HCT116 (cell line): ENCODE data around the gene DAO. TPM values are rescaled to one million over a fixed set of nuclear protein-coding genes. Genes with fewer than 3 reads are reported as not detected.

Source experiments
- ATAC-seq: fragments of 200-7000 bp; cut with Tn5 transposase; 2 replicates; pipeline ENCODE4 v1.9.1; 2020; ENCODE audit warnings: mild to moderate bottlenecking, moderate library complexity
- BruUV-seq: library from RNA; stranded (reverse); fragments of 400-500 nt; replicated peaks from 2 replicates; lab custom pipeline; 2021; lab: Mats Ljungman, UMichigan
- CTCF ChIA-PET: fragments of 300-600 bp; sonication (Branson Sonifier 250); formaldehyde crosslinking; loops from one replicate; lab custom pipeline; 2021; ENCODE audit warnings: antibody characterized with exemption; lab: Charles Lee
- POLR2A ChIA-PET: fragments of 300-600, 350-600 bp; sonication (Branson Sonifier 250); formaldehyde crosslinking; loops from one replicate; lab custom pipeline; 2021; ENCODE audit warnings: antibody characterized with exemption; lab: Charles Lee
- RAD21 ChIA-PET, 2 experiments: fragments of 300-600 bp; sonication (Branson Sonifier 250); formaldehyde crosslinking; loops; one replicate each; lab custom pipeline; 2023; ENCODE audit warnings: low total read pairs in 2 of 2; ENCODE audit not compliant: uncharacterized antibody in 2 of 2, unreplicated experiment in 2 of 2, low non-redundant PET in 1 of 2; lab: Charles Lee
- DNase-seq: peaks from one replicate; pipeline ENCODE4 v3.0.0-alpha.2; 2010; ENCODE audit warnings: low read depth, low spot score
- H2AFZ ChIP-seq: fragments of 200-600 bp; shearing (Covaris generic), sonication (generic); 2 replicates; pipeline ENCODE4 v1.6.1; 2017; ENCODE audit warnings: low read depth, mixed run types, mixed read lengths, antibody characterized with exemption, low read length; ENCODE audit not compliant: poor library complexity, severe bottlenecking
- H3K27ac ChIP-seq: 2 replicates; pipeline ENCODE4 v1.5.1; 2012; ENCODE audit warnings: low read depth, low read length
- H3K27me3 ChIP-seq: fragments of 200-600 bp; sonication (generic); 2 replicates; pipeline ENCODE4 v1.6.1; 2016; ENCODE audit warnings: mixed run types, low read length, mixed read lengths; ENCODE audit not compliant: insufficient read depth
- H3K36me3 ChIP-seq, 2 experiments: fragments of 200-500 bp in 1 of 2; fragments of 200-600 bp in 1 of 2; sonication (Bioruptor generic) in 1 of 2; sonication (generic) in 1 of 2; 2 replicates each; pipeline versions ENCODE4 v1.5.1 to v1.6.1; 2014 to 2016; ENCODE audit warnings: low read length in 2 of 2, inconsistent platforms in 1 of 2, mixed read lengths in 1 of 2, mixed run types in 1 of 2; ENCODE audit not compliant: insufficient read depth in 2 of 2, control insufficient read depth in 1 of 2
- H3K4me1 ChIP-seq, 2 experiments: fragments of 200-600 bp in 1 of 2; sonication (generic) in 1 of 2; 2 replicates each; pipeline versions ENCODE4 v1.5.1 to v1.6.1; 2012 to 2017; ENCODE audit warnings: low read length in 2 of 2, inconsistent platforms in 1 of 2, mild to moderate bottlenecking in 1 of 2, mixed read lengths in 1 of 2, mixed run types in 1 of 2, moderate library complexity in 1 of 2; ENCODE audit not compliant: insufficient read depth in 2 of 2, control insufficient read depth in 1 of 2
- H3K4me2 ChIP-seq: fragments of 200-600 bp; sonication (generic); 2 replicates; pipeline ENCODE4 v1.6.1; 2017; ENCODE audit warnings: mixed run types, low read length, mixed read lengths
- H3K4me3 ChIP-seq, 2 experiments: fragments of 200-600 bp in 1 of 2; sonication (generic) in 1 of 2; replicated peaks in 1 of 2; 2 replicates each; pipeline ENCODE4 v1.5.1; 2011 to 2016; ENCODE audit warnings: low read length in 2 of 2, control low read depth in 1 of 2, low read depth in 1 of 2, mild to moderate bottlenecking in 1 of 2, mixed read lengths in 1 of 2, mixed run types in 1 of 2
- H3K79me2 ChIP-seq: fragments of 200-600 bp; sonication (generic); 2 replicates; pipeline ENCODE4 v1.6.1; 2017; ENCODE audit warnings: mild to moderate bottlenecking, mixed run types, low read length, moderate library complexity, mixed read lengths; ENCODE audit not compliant: insufficient read depth
- H3K9ac ChIP-seq: fragments of 200-600 bp; sonication (generic); 2 replicates; pipeline ENCODE4 v1.6.1; 2016; ENCODE audit warnings: low read length, mixed read lengths
- H3K9me2 ChIP-seq: fragments of 200-600 bp; sonication (generic), shearing (Covaris generic); 2 replicates; pipeline ENCODE4 v1.6.1; 2017; ENCODE audit warnings: mixed run types, mild to moderate bottlenecking, moderate library complexity; ENCODE audit not compliant: insufficient read depth
- H3K9me3 ChIP-seq, 2 experiments: fragments of 200-500 bp in 1 of 2; fragments of 200-600 bp in 1 of 2; sonication (Bioruptor generic) in 1 of 2; sonication (generic) in 1 of 2; 2 replicates each; pipeline ENCODE4 v1.6.1; 2014 to 2017; ENCODE audit warnings: low read length in 2 of 2, mixed read lengths in 2 of 2, inconsistent platforms in 1 of 2, low read depth in 1 of 2, mild to moderate bottlenecking in 1 of 2, mixed run types in 1 of 2, moderate library complexity in 1 of 2; ENCODE audit not compliant: control insufficient read depth in 1 of 2, insufficient read depth in 1 of 2
- H4K20me1 ChIP-seq: fragments of 200-600 bp; sonication (generic), shearing (Covaris generic); 2 replicates; pipeline ENCODE4 v1.6.1; 2017; ENCODE audit warnings: mixed run types, mild to moderate bottlenecking, moderate library complexity; ENCODE audit not compliant: insufficient read depth
- CBX3 ChIP-seq: IDR thresholded peaks from 2 replicates; pipeline ENCODE4 v1.6.1; 2012; ENCODE audit warnings: low read depth
- CEBPB ChIP-seq: IDR thresholded peaks from 2 replicates; pipeline ENCODE4 v1.6.1; 2012; ENCODE audit warnings: low read depth
- EGR1 ChIP-seq: IDR thresholded peaks from 2 replicates; pipeline ENCODE4 v1.6.1; 2012; ENCODE audit warnings: low read depth
- EZH2phosphoT487 ChIP-seq: fragments of 200-600 bp; IDR thresholded peaks from 2 replicates; pipeline ENCODE4 v1.6.1; 2018; ENCODE audit warnings: antibody characterized with exemption, borderline replicate concordance
- MAX ChIP-seq: IDR thresholded peaks from 2 replicates; pipeline ENCODE4 v1.6.1; 2012
- POLR2AphosphoS5 ChIP-seq: IDR thresholded peaks from 2 replicates; pipeline ENCODE4 v1.6.1; 2011; ENCODE audit warnings: mild to moderate bottlenecking, low read depth, low read length, moderate library complexity
- RAD21 ChIP-seq: IDR thresholded peaks from 2 replicates; pipeline ENCODE4 v1.6.1; 2012; ENCODE audit warnings: low read depth, mild to moderate bottlenecking
- SIN3A ChIP-seq: IDR thresholded peaks from 2 replicates; pipeline ENCODE4 v1.6.1; 2012; ENCODE audit warnings: low read depth
- SP1 ChIP-seq: IDR thresholded peaks from 2 replicates; pipeline ENCODE4 v1.6.1; 2012; ENCODE audit warnings: low read depth
- TCF7L2 ChIP-seq: IDR thresholded peaks from 2 replicates; pipeline ENCODE4 v1.7.0; 2011; ENCODE audit warnings: borderline replicate concordance, inconsistent platforms; ENCODE audit not compliant: insufficient read depth, insufficient read length; ENCODE audit errors: extremely low read depth
- ZFX ChIP-seq: fragments of 450-650 bp; IDR thresholded peaks from 2 replicates; pipeline ENCODE4 v1.6.1; 2017
- ZNF274 ChIP-seq: fragments of 200-500 bp; sonication (Bioruptor generic); IDR thresholded peaks from 2 replicates; pipeline ENCODE4 v1.6.1; 2014; ENCODE audit warnings: mild to moderate bottlenecking, low read depth, low read length, inconsistent platforms
- intact Hi-C: fragments of 100-400 bp; cut with micrococcal nuclease; formaldehyde crosslinking; loops from 2 replicates; pipeline ENCODE4 v1.10.0; 2022
- total RNA-seq: library from RNA; stranded (reverse); gene quantifications from one replicate; pipeline ENCODE4 v1.2.1, GENCODE V29; 2021; ENCODE audit not compliant: unreplicated experiment

The DAO gene
- total RNA-seq, 1 experiment from 2014 or later: not detected

- Histone ChIP-seq H3K9me3 (no peaks in the 10 kb centered on the region), H3K4me2 (no peak overlapping the region), H3K4me3 (no peak overlapping the region), H3K9ac (0 out of 2 replicates have a peak overlapping the region, but pooled peaks have one; percentile 7), H3K79me2 (peaks cover 93% of the 10 kb centered on the region), H2AFZ (no peak overlapping the region), H3K27ac (no peak overlapping the region), H3K36me3 (peaks cover 21 to 72% of the 10 kb centered on the region in 2 experiments), H4K20me1 (no peaks in the 10 kb centered on the region), H3K27me3 (no peaks in the 10 kb centered on the region), H3K4me1 (peaks cover 28 to 69% of the 10 kb centered on the region in 2 experiments), H3K9me2 (no peaks in the 10 kb centered on the region)
- CTCF ChIA-PET: no interaction called here
- no TSS peak for BruUV-seq
- TF ChIP-seq EGR1 (no peak), TCF7L2 (no peak), MAX (no peak), POLR2AphosphoS5 (no peak), ZFX (no peak), RAD21 (no peak), CBX3 (no peak), ZNF274 (no peak), EZH2phosphoT487 (no peak), SIN3A (no peak), SP1 (no peak)
- POLR2A ChIA-PET: interaction anchor here (4.7 kb wide), 1 partner anchor 9 kb away, joined by 21 read pairs; no protein-coding TSS in a partner anchor
- no peak for ATAC-seq
- RAD21 ChIA-PET: no interaction called here
- intact Hi-C loops: no loop called here
- no peak for DNase-seq
Measured at GRCh38 chr12:108847705-108848104, 32.2 kb upstream of the DAO start.

DNA sequence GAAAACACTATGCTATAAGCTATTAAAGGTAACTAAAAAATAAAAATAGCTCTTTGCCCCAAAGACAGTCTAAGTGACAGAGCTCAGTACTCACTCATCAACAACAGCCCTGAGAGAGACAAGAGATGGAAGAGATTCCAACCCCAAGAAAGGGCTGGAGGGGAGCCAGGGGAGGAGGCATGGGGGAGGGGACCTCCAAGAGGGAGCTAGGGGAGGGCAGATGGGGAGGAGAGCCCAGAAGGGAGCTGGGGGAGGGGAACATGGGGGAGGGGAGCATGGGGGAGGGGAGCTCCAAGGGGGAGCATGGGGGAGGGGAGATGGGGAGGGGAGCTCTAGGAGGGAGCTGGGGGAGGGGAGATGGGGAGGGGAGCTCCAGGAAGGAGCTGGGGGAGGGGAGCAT lies 30.2 kb upstream of the DAO start:
- Histone ChIP-seq H3K4me3 (no peak overlapping the region), H3K27me3 (no peaks in the 10 kb centered on the region), H4K20me1 (no peaks in the 10 kb centered on the region), H3K4me2 (no peak overlapping the region), H3K4me1 (peaks cover 46 to 69% of the 10 kb centered on the region in 2 experiments), H3K36me3 (peaks cover 21 to 59% of the 10 kb centered on the region in 2 experiments), H3K27ac (no peak overlapping the region), H3K9me2 (no peaks in the 10 kb centered on the region), H3K79me2 (peaks cover 93% of the 10 kb centered on the region), H2AFZ (no peak overlapping the region), H3K9ac (no peak overlapping the region), H3K9me3 (no peaks in the 10 kb centered on the region)
- ChIA-PET POLR2A (interaction anchor here (0.6 to 4.7 kb wide), 3 partner anchors 11 to 518 kb away, joined by 3 to 21 read pairs (median 5); no protein-coding TSS in a partner anchor), CTCF (interaction anchor here (0.7 kb wide), 1 partner anchor 22 kb away, joined by 3 read pairs; no protein-coding TSS in a partner anchor), RAD21 (interaction anchor here (0.6 to 0.7 kb wide), 2 partner anchors 174 to 185 kb away, joined by 3 to 8 read pairs; no protein-coding TSS in a partner anchor)
- TF ChIP-seq CEBPB (no peak), TCF7L2 (no peak), EGR1 (no peak)
- intact Hi-C loops: no loop called here
- BruUV-seq: no TSS peak
- DNase-seq (no peak), ATAC-seq (no peak)
